Measurements from ENCODE around the gene ZFAND6. TPM values are rescaled to one million over a fixed set of nuclear protein-coding genes. Genes with fewer than 3 reads are reported as not detected.

The ZFAND6 gene
- total RNA-seq, 1 experiment from 2014 or later = 57.6 TPM

- ChIA-PET CTCF (interaction anchor here (1.2 kb wide), 1 partner anchor 87 kb away, joined by 3 read pairs; no protein-coding TSS in a partner anchor), POLR2A (interaction anchor here (0.6 to 1.6 kb wide), 7 partner anchors 7 to 795 kb away, joined by 3 to 7 read pairs (median 4); no protein-coding TSS in a partner anchor)
- Mint-ChIP-seq H3K27me3 (ENCODE audit: insufficient read depth, unreplicated experiment) (no peaks in the 10 kb centered on the region), H3K4me3 (ENCODE audit: unreplicated experiment) (no peak overlapping the region), H3K4me1 (ENCODE audit: insufficient read depth, unreplicated experiment) (peaks cover 9% of the 10 kb centered on the region), H3K9me3 (ENCODE audit: unreplicated experiment) (no peaks in the 10 kb centered on the region), H3K27ac (ENCODE audit: low read depth, unreplicated experiment) (peak overlapping the region; percentile 64), H3K36me3 (ENCODE audit: insufficient read depth, unreplicated experiment) (peaks cover 28% of the 10 kb centered on the region)
- intact Hi-C loops (cut with micrococcal nuclease) = no loop called here
- TF ChIP-seq CTCF (IDR thresholded peaks at IDR 0.05; ENCODE audit: unreplicated experiment) = no peak
- peak; percentile 92 for DNase-seq (ENCODE audit: unreplicated experiment)
- BruUV-seq (replicated peaks) = no TSS peak
Measured at GRCh38 chr15:80160570-80161156, 101.2 kb downstream of the ZFAND6 start.

- no TSS peak for BruUV-seq (replicated peaks)
- peaks cover 9% of the 10 kb centered on the region for H3K4me1 Mint-ChIP-seq (ENCODE audit: insufficient read depth, unreplicated experiment)
- H3K27ac Mint-ChIP-seq (ENCODE audit: low read depth, unreplicated experiment) = no peak overlapping the region
- POLR2A ChIA-PET = interaction anchor here (1.6 to 1.9 kb wide), 2 partner anchors 12 to 89 kb away, joined by 5 to 6 read pairs; no protein-coding TSS in a partner anchor
- no peaks in the 10 kb centered on the region for H3K27me3 Mint-ChIP-seq (ENCODE audit: insufficient read depth, unreplicated experiment)
- no peak overlapping the region for H3K4me3 Mint-ChIP-seq (ENCODE audit: unreplicated experiment)
- intact Hi-C loops (cut with micrococcal nuclease) = no loop called here
- DNase-seq (ENCODE audit: unreplicated experiment) = no peak
- H3K36me3 Mint-ChIP-seq (ENCODE audit: insufficient read depth, unreplicated experiment) = peaks cover 28% of the 10 kb centered on the region
- H3K9me3 Mint-ChIP-seq (ENCODE audit: unreplicated experiment) = no peaks in the 10 kb centered on the region
- CTCF ChIA-PET = interaction anchor here (0.6 to 1.2 kb wide), 3 partner anchors 87 to 1062 kb away, joined by 3 to 4 read pairs (median 3); no protein-coding TSS in a partner anchor
- TF ChIP-seq CTCF (IDR thresholded peaks at IDR 0.05; ENCODE audit: unreplicated experiment) = no peak
Measured at GRCh38 chr15:80161468-80162016, 102.1 kb downstream of the ZFAND6 start.

GRCh38 chr15:80162059-80162554 is 102.6 kb downstream of the ZFAND6 start:
- Mint-ChIP-seq H3K27ac (ENCODE audit: low read depth, unreplicated experiment) (no peak overlapping the region), H3K4me3 (ENCODE audit: unreplicated experiment) (no peak overlapping the region), H3K4me1 (ENCODE audit: insufficient read depth, unreplicated experiment) (peaks cover 9% of the 10 kb centered on the region), H3K27me3 (ENCODE audit: insufficient read depth, unreplicated experiment) (no peaks in the 10 kb centered on the region), H3K36me3 (ENCODE audit: insufficient read depth, unreplicated experiment) (peaks cover 28% of the 10 kb centered on the region), H3K9me3 (ENCODE audit: unreplicated experiment) (no peaks in the 10 kb centered on the region)
- DNase-seq (ENCODE audit: unreplicated experiment) = no peak
- no TSS peak for BruUV-seq (replicated peaks)
- no peak for TF ChIP-seq CTCF (IDR thresholded peaks at IDR 0.05; ENCODE audit: unreplicated experiment)
- POLR2A ChIA-PET = interaction anchor here (1.9 kb wide), 1 partner anchor 11 kb away, joined by 5 read pairs; no protein-coding TSS in a partner anchor
- intact Hi-C loops (cut with micrococcal nuclease) = no loop called here
- CTCF ChIA-PET = interaction anchor here (0.8 to 2.5 kb wide), 2 partner anchors 11 to 266 kb away, joined by 3 to 7 read pairs; no protein-coding TSS in a partner anchor

GRCh38 chr15:80163217-80163616 is 103.7 kb downstream of the ZFAND6 start:
- no TSS peak for BruUV-seq (replicated peaks)
- no peaks in the 10 kb centered on the region for H3K9me3 Mint-ChIP-seq (ENCODE audit: unreplicated experiment)
- CTCF ChIA-PET = interaction anchor here (0.6 to 2.5 kb wide), 5 partner anchors 10 to 839 kb away, joined by 3 to 7 read pairs (median 3); no protein-coding TSS in a partner anchor

More at GRCh38 chr15:80163217-80163616, 103.7 kb downstream of the ZFAND6 start:
- POLR2A ChIA-PET = interaction anchor here (0.6 to 1.9 kb wide), 2 partner anchors 10 to 18 kb away, joined by 5 to 6 read pairs; no protein-coding TSS in a partner anchor
- Mint-ChIP-seq H3K36me3 (ENCODE audit: insufficient read depth, unreplicated experiment) (peaks cover 28% of the 10 kb centered on the region), H3K27me3 (ENCODE audit: insufficient read depth, unreplicated experiment) (no peaks in the 10 kb centered on the region), H3K4me1 (ENCODE audit: insufficient read depth, unreplicated experiment) (peaks cover 9% of the 10 kb centered on the region), H3K27ac (ENCODE audit: low read depth, unreplicated experiment) (no peak overlapping the region), H3K4me3 (ENCODE audit: unreplicated experiment) (no peak overlapping the region)
- TF ChIP-seq CTCF (IDR thresholded peaks at IDR 0.05; ENCODE audit: unreplicated experiment) = no peak
- intact Hi-C loops (cut with micrococcal nuclease) = no loop called here
- DNase-seq (ENCODE audit: unreplicated experiment) = no peak

All from MCF 10A (cell line).